ENCODE results near the gene DBP.

DBP gene

DNA sequence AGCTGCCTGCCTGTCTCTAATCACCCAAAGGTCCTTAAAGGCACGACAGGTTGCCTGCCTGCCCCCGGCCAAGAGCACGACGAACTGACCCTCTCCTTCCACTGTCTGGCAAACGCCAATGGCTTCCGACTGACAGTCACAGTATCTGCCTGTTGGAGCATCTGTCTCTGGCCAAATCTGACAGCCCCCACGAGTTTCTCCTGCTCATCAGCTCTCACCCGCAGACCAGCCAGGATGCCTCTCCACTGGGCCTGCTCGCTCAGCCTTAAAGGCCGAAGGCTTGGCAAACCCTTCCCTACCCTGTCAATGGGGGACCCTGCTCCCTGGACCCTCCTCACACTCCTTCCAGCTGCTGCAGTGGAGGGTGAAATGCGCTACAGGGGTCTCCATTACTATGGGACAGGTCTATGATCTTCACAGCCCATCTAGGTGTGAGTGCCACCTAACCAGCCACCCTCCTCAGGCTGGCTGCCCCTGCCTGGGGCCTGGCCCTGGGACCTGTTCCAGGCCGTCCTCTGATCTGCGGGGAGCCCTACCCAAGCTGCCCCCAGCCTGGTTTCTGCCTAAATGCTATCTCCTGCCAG is 23.2 kb downstream of the DBP start:
- TF ChIP-seq, protein P1, sequence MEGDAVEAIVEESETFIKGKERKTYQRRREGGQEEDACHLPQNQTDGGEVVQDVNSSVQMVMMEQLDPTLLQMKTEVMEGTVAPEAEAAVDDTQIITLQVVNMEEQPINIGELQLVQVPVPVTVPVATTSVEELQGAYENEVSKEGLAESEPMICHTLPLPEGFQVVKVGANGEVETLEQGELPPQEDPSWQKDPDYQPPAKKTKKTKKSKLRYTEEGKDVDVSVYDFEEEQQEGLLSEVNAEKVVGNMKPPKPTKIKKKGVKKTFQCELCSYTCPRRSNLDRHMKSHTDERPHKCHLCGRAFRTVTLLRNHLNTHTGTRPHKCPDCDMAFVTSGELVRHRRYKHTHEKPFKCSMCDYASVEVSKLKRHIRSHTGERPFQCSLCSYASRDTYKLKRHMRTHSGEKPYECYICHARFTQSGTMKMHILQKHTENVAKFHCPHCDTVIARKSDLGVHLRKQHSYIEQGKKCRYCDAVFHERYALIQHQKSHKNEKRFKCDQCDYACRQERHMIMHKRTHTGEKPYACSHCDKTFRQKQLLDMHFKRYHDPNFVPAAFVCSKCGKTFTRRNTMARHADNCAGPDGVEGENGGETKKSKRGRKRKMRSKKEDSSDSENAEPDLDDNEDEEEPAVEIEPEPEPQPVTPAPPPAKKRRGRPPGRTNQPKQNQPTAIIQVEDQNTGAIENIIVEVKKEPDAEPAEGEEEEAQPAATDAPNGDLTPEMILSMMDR (IDR thresholded peaks at IDR 0.05), result no peak

DNA sequence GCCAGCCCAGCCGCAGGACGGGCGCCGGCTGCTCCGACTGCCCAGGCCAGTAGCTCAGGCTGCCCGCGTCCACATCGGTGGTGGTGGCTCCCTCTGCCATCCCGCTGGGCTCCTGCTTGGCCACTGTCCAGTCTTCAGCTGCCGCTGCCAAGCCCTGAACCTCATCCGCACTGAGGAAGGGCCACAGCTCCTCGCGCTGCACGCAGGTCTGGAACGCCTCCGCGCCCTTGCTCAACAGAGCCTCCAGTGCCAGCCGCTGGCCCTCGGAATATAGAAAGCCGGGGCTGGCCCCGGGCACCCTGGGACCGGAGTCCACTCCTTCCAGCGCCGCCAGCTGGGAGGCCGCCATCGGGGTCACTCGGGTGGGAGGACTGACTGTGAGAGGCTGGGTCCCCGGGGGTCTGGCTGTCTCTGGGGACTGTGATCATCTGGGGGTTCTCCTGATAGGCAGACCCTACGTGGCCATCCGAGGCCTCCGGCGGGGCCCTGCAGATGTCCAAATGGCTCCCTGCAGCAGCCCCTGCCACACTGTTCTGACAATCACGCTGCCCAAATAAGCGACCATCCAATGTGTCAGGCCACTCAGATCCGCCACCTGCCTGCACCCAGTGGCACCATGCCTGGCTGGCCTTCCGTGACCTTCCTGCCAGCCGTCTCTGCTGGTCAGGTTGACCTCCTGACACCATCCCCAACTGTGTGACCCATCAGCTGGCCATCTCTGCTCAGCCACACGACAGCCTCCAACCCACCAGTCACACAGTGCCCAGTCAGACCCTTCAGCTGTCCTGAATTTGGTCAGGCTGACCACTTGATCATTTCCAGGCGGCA is 23.9 kb downstream of the DBP start:
- TF ChIP-seq, protein P1 (IDR thresholded peaks at IDR 0.05), result no peak

DNA sequence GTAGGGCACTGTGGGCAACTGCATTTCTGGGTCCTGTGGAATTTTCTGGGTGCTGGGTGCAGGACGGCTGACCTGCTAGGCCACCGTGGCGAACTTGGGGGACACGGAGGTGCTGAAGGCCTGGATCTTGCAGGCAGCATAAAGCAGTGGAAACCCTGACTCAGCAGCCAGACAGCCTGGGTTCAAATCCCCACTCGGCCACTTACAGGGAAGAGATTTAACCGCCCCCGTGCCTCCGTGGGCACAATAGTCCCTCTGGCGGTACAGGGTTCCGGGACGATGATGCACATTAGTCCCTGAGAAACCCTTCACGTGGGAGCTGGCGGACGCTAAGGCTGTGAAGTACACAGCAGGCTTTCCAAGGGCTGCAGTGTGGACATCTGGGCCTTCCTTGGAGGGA is 25.3 kb downstream of the DBP start:
- TF ChIP-seq, protein P1 (IDR thresholded peaks at IDR 0.05), result no peak

DNA sequence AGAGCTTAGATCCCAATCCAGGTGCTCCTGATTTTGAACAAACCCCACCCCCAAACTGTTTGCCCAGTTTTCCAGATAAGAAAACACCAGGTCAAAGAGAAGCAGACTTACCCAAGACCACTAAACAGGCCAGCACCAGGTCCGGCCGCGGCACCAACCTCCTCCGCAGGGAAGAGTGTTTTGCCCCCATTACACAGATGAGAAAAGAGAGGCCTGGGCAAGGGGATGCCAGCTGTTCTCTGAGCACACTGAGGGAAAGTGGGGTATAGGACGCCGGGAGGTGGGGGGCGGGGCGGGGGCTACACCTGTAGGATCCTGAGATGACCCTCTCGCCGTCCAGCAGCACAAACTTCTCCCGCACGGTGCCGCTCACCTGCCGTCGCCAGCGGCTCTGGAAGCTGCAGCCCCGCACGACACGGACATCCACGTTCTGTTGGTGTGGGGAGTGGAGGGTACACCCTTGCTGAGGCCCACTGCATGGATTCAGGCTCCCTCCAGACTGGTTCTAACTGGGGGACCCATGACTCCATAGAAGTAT is 27.5 kb downstream of the DBP start:
- TF ChIP-seq, protein P1 (IDR thresholded peaks at IDR 0.05), result no peak

DNA sequence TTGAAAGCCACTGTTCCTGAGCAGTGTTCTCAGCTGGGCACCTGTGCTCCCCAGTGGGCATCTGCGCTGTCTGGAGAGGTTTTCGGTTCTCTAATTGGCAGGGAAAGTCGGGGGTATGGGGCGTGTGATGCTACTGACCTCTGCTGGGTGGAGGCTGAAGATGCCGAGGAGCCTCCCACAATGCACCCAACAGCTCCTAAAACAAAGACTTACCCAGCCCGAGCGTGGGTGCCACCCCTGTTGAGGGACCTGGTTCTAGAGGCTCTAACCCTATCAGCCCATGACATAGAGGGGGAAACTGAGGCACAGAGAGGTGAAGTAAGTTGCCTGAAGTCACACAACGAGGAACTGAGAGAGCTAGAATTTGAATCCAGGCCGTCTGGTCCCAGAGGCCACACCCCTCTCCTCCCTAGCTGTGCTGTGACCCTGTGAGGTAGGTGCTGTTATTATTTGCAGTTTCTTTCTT is 28.3 kb downstream of the DBP start:
- TF ChIP-seq, protein P1 (IDR thresholded peaks at IDR 0.05), result peak; percentile 40; the same call in 1 of the 2 replicates

DNA sequence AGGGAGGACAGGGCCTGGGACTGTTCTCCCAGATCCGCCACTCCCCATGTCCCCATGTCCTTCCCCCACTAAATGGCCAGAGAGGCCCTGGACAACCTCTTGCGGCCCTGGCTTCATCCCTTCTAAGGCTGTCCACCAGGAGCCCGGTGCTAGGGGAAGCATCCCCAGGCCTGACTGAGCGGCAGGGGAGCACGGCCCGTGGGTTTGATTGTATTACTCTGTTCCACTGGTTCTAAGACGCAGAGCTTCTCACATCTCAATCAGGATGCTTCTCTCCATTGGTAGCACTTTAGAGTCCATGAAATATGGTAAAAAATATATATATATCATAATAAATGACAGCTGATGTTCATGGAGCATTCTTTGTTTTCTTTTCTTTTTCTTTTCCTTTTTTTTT is 29.8 kb downstream of the DBP start:
- TF ChIP-seq, protein P1 (IDR thresholded peaks at IDR 0.05), result no peak

DNA sequence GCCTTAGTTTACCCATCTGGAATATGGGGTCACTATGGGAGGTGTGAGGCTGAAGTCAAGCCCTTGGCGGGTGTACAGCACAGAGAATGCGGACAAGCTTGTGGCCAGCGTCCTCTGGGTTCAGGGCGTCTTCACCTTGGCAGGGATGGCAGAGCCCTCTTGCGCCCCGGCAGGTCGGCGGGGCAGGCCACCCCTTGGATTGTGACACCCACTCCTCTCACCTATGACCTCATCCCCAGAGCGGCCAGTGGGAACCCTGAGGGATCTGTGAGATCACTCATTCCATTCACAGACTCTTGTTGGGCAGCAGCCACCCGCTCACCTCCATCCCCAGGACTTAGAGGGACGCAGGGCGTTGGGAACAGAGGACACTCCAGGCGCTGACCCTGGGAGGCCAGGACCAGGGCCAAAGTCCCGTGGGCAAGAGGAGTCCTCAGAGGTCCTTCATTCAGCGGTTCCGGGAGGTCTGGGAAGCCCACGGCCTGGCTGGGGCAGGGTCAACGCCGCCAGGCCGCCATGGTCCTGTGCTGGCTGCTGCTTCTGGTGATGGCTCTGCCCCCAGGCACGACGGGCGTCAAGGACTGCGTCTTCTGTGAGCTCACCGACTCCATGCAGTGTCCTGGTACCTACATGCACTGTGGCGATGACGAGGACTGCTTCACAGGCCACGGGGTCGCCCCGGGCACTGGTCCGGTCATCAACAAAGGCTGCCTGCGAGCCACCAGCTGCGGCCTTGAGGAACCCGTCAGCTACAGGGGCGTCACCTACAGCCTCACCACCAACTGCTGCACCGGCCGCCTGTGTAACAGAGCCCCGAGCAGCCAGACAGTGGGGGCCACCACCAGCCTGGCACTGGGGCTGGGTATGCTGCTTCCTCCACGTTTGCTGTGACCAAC is 30.5 kb downstream of the DBP start, which contains the start of gene SPACA4:
Gene SPACA4, plus strand, starts transcription at position 280 of the 896 bp plus-strand sequence. Its CDS starts 237 bp downstream, at position 517.
- TF ChIP-seq, protein P1 (IDR thresholded peaks at IDR 0.05), result no peak

Measured in LNCAP (cell line).